Right forelimb (tissue), 1 donor: ENCODE results near the gene CHST9.
"Not testable (repeated sequence)": the region's sequence is repeated elsewhere in the genome, so short reads cannot be mapped to it uniquely, and the experiment has no call there.

ENCODE experiments used
- DNase-seq: peaks from one replicate; pipeline ENCODE4 v3.0.0-alpha.2; 2018

The CHST9 gene

GRCh38 chr18:26993568-26993967 lies 191.5 kb downstream of the CHST9 start:
- DNase-seq: no peak

- DNase-seq: no peak
These were observed 192.2 kb downstream of the CHST9 start for GRCh38 chr18:26992926-26993325.

- no peak for DNase-seq
These were observed 195.3 kb downstream of the CHST9 start for GRCh38 chr18:26989842-26990241.

GRCh38 chr18:26981360-26982082 lies 203.6 kb downstream of the CHST9 start:
- no peak for DNase-seq

GRCh38 chr18:26978812-26979341 lies 206.2 kb downstream of the CHST9 start:
- no peak for DNase-seq

GRCh38 chr18:26977781-26978180 lies 207.3 kb downstream of the CHST9 start:
- no peak for DNase-seq

- no peak for DNase-seq
These were observed 208.9 kb downstream of the CHST9 start for GRCh38 chr18:26976206-26976605.

GRCh38 chr18:26972549-26972948 lies 212.6 kb downstream of the CHST9 start:
- DNase-seq: not testable (repeated sequence)

- no peak for DNase-seq
These were observed 213.7 kb downstream of the CHST9 start for GRCh38 chr18:26971409-26971808.

GRCh38 chr18:26970637-26971036 lies 214.5 kb downstream of the CHST9 start:
- DNase-seq: no peak

GRCh38 chr18:26965206-26965605 lies 219.9 kb downstream of the CHST9 start:
- no peak for DNase-seq

- no peak for DNase-seq
These were observed 221.8 kb downstream of the CHST9 start for GRCh38 chr18:26963292-26963691.

GRCh38 chr18:26961839-26962238 lies 223.3 kb downstream of the CHST9 start:
- DNase-seq: no peak

- DNase-seq: no peak
These were observed 224.2 kb downstream of the CHST9 start for GRCh38 chr18:26960911-26961310.

GRCh38 chr18:26956863-26957262 lies 228.2 kb downstream of the CHST9 start:
- DNase-seq: no peak

- DNase-seq: no peak
These were observed 236.4 kb downstream of the CHST9 start for GRCh38 chr18:26948703-26949102.

GRCh38 chr18:26943906-26944305 lies 241.2 kb downstream of the CHST9 start:
- DNase-seq: no peak

GRCh38 chr18:26941584-26941983 lies 243.5 kb downstream of the CHST9 start:
- DNase-seq: no peak

- DNase-seq: no peak
These were observed 244.2 kb downstream of the CHST9 start for GRCh38 chr18:26940744-26941398.

- no peak for DNase-seq
These were observed 253.4 kb downstream of the CHST9 start for GRCh38 chr18:26931659-26932058.

- no peak for DNase-seq
These were observed 254.5 kb downstream of the CHST9 start for GRCh38 chr18:26930630-26931029.

GRCh38 chr18:26928670-26929313 lies 256.3 kb downstream of the CHST9 start:
- no peak for DNase-seq

GRCh38 chr18:26927822-26928221 lies 257.3 kb downstream of the CHST9 start:
- DNase-seq: not testable (repeated sequence)
